HFFc6 (cell line): Measurements from ENCODE around the gene FTSJ3. TPM values are rescaled to one million over a fixed set of nuclear protein-coding genes. Genes with fewer than 3 reads are reported as not detected.
A peak's percentile ranks its signal among the peaks of the same experiment; 100 is the strongest.

Source experiments
- DNase-seq: peaks from one replicate; pipeline ENCODE4 v3.0.0-alpha.2; 2018
- H3K27ac Mint-ChIP-seq: 2 replicates; pipeline ENCODE4 v1.8.0; 2020; ENCODE audit warnings: mild to moderate bottlenecking, mixed read lengths
- H3K27me3 Mint-ChIP-seq: 2 replicates; pipeline ENCODE4 v1.8.0; 2021; ENCODE audit warnings: mild to moderate bottlenecking, moderate library complexity, mixed read lengths; ENCODE audit not compliant: insufficient read depth
- H3K36me3 Mint-ChIP-seq: 2 replicates; pipeline ENCODE4 v1.8.0; 2021; ENCODE audit warnings: low read depth, mixed read lengths
- H3K4me1 Mint-ChIP-seq: 2 replicates; pipeline ENCODE4 v1.8.0; 2020; ENCODE audit warnings: low read depth, mixed read lengths
- H3K4me3 Mint-ChIP-seq: 2 replicates; pipeline ENCODE4 v1.8.0; 2020; ENCODE audit warnings: mild to moderate bottlenecking, moderate library complexity, mixed read lengths
- H3K9me3 Mint-ChIP-seq: 2 replicates; pipeline ENCODE4 v1.8.0; 2020; ENCODE audit warnings: mild to moderate bottlenecking, mixed read lengths
- CTCF ChIP-seq: fragments of 200-600 bp; sonication (generic); IDR thresholded peaks from 2 replicates; pipeline ENCODE4 v1.5.0; 2021; ENCODE audit warnings: antibody characterized with exemption, mild to moderate bottlenecking
- total RNA-seq, 6 experiments: library from RNA; stranded (reverse); fragmentation: NEBNext Ultra II Directional; extraction: Animal tissue kit (Norgen Biotek cat#: 25700); gene quantifications; 2 replicates in 1 of 6; 3 replicates in 5 of 6; pipeline ENCODE4 v1.2.3, GENCODE V29; 2021

The FTSJ3 gene
- total RNA-seq, 6 experiments from 2014 or later = 43.2 to 55.1 (median 47.5) TPM

- H3K4me1 Mint-ChIP-seq = peaks cover 24% of the 10 kb centered on the region
- TF ChIP-seq CTCF = no peak
- H3K36me3 Mint-ChIP-seq = peaks cover 27% of the 10 kb centered on the region
- H3K9me3 Mint-ChIP-seq = no peaks in the 10 kb centered on the region
- no peak overlapping the region for H3K4me3 Mint-ChIP-seq
- H3K27me3 Mint-ChIP-seq = peaks cover 2% of the 10 kb centered on the region; the same call in 1 of the 2 replicates
- H3K27ac Mint-ChIP-seq = no peak overlapping the region; the same call in 1 of the 2 replicates
- no peak for DNase-seq
Measured at GRCh38 chr17:63833741-63834373, 6.4 kb upstream of the FTSJ3 start.

DNA sequence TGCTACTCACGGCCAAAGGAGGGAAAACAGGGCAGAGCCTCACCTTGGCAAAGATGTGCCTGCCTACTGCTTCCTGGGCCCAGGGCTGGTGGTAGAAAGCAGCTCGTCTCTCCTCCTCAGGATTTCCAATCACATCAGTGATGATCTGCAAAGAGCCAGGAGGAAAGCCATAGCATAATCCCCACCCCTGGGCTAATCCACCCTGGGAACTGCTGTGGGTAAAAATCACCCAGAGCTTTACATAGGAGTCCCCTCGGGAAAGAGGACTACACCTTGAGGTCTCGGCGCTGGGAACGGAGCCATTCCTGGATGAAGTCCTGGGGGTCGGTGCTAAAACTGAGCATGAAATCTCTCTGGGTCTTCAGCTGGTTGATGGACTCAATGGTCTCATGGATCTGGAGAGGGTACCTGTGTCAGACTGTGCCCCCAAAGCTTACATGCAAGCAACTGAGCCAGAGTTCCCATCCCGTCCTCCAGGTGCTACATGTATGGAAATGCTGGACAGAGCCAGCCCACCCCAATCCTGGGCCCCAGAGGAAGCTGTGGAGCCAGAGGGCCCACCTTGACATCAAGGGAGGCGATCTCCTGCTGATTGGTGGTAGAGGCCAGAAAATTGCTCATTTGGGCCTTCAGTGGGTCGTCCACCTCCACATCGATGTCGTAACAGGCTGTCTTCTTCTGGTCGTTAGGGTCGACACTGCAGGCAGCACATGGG is 5.7 kb upstream of the FTSJ3 start:
- Mint-ChIP-seq H3K4me1 (peaks cover 24% of the 10 kb centered on the region), H3K27ac (no peak overlapping the region), H3K36me3 (peaks cover 30% of the 10 kb centered on the region), H3K4me3 (no peak overlapping the region), H3K27me3 (peaks cover 2% of the 10 kb centered on the region; the same call in 1 of the 2 replicates), H3K9me3 (no peaks in the 10 kb centered on the region)
- DNase-seq = no peak
- no peak for TF ChIP-seq CTCF

GRCh38 chr17:63832455-63832854 is 5.0 kb upstream of the FTSJ3 start:
- TF ChIP-seq CTCF = peak; percentile 38
- Mint-ChIP-seq H3K9me3 (no peaks in the 10 kb centered on the region), H3K4me1 (peaks cover 27% of the 10 kb centered on the region), H3K36me3 (peaks cover 37% of the 10 kb centered on the region), H3K27ac (no peak overlapping the region), H3K4me3 (no peak overlapping the region), H3K27me3 (peaks cover 3% of the 10 kb centered on the region)
- no peak for DNase-seq

DNA sequence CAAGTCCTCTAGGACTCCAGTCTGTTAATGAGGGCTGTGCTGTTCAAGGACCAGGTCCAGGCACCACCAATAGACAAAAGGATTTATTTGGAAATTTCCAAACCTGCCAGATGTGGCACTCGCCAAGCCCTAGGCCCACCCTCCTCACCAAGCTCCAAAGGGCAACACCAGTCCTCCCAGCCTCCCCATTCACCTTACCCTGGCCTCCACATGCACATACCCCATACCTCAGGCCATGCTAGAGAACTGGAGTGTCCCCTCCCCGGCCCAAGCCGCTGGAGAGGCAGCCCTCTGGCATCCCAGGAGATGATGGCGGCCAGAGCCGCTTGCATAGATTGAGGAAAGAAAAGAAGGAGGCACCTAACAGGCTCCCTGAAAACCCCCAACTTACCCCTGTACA is 4.6 kb upstream of the FTSJ3 start:
- H3K27ac Mint-ChIP-seq = no peak overlapping the region
- no peaks in the 10 kb centered on the region for H3K9me3 Mint-ChIP-seq
- no peak for DNase-seq
- H3K27me3 Mint-ChIP-seq = peaks cover 7% of the 10 kb centered on the region
- H3K4me3 Mint-ChIP-seq = no peak overlapping the region
- H3K4me1 Mint-ChIP-seq = peaks cover 27% of the 10 kb centered on the region
- no peak for TF ChIP-seq CTCF
- peaks cover 37% of the 10 kb centered on the region for H3K36me3 Mint-ChIP-seq

DNA sequence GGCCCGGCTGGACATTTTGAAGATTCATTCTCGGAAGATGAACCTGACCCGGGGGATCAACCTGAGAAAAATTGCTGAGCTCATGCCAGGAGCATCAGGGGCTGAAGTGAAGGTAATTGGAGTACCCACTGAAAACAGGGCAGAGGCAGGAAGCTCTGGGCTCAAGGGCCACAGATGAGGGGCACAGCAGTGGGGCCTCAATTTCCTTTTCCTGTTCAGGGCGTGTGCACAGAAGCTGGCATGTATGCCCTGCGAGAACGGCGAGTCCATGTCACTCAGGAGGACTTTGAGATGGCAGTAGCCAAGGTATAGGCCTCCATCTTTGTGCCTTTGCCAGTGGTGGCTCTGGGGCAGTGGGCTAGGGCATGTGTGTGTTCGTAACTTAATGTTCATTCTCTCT is 4.0 kb upstream of the FTSJ3 start:
- TF ChIP-seq CTCF = no peak
- no peak overlapping the region for H3K27ac Mint-ChIP-seq
- no peaks in the 10 kb centered on the region for H3K9me3 Mint-ChIP-seq
- H3K4me3 Mint-ChIP-seq = no peak overlapping the region
- peaks cover 27% of the 10 kb centered on the region for H3K4me1 Mint-ChIP-seq
- peaks cover 37% of the 10 kb centered on the region for H3K36me3 Mint-ChIP-seq
- H3K27me3 Mint-ChIP-seq = peaks cover 8% of the 10 kb centered on the region
- DNase-seq = no peak
